GM23338 (cell line): Measurements from ENCODE around the gene BRICD5. TPM values are rescaled to one million over a fixed set of nuclear protein-coding genes. Genes with fewer than 3 reads are reported as not detected.

Source experiments
- ATAC-seq: fragments of 200-7000 bp; cut with Tn5 transposase; 3 replicates; pipeline ENCODE4 v1.9.1; 2020
- DNase-seq: peaks from one replicate; pipeline ENCODE4 v3.0.0-alpha.2; 2015; ENCODE audit warnings: low spot score
- H2AFZ ChIP-seq: fragments of 200-600 bp; sonication (generic); 2 replicates; pipeline ENCODE4 v1.8.0; 2016; ENCODE audit warnings: antibody characterized with exemption, mild to moderate bottlenecking, moderate library complexity
- H3F3A ChIP-seq: fragments of 200-600 bp; sonication (generic); replicated peaks from 2 replicates; pipeline ENCODE4 v1.8.0; 2017; ENCODE audit warnings: antibody characterized with exemption, mixed run types, low read depth
- H3K27ac ChIP-seq: fragments of 200-600 bp; sonication (generic); 2 replicates; pipeline ENCODE4 v1.6.1; 2016; ENCODE audit warnings: low read depth
- H3K27me3 ChIP-seq: fragments of 200-600 bp; sonication (generic); 2 replicates; pipeline ENCODE4 v1.8.0; 2016; ENCODE audit warnings: mild to moderate bottlenecking, mixed run types, moderate library complexity; ENCODE audit not compliant: insufficient read depth
- H3K36me3 ChIP-seq: fragments of 200-600 bp; sonication (generic); 2 replicates; pipeline ENCODE4 v1.8.0; 2016; ENCODE audit warnings: mild to moderate bottlenecking; ENCODE audit not compliant: insufficient read depth
- H3K4me1 ChIP-seq: fragments of 200-600 bp; sonication (generic); 2 replicates; pipeline ENCODE4 v1.8.0; 2016; ENCODE audit warnings: mild to moderate bottlenecking, moderate library complexity; ENCODE audit not compliant: insufficient read depth
- H3K4me2 ChIP-seq: fragments of 200-600 bp; sonication (generic); 2 replicates; pipeline ENCODE4 v1.7.1; 2017; ENCODE audit warnings: mixed run types
- H3K4me3 ChIP-seq: fragments of 200-600 bp; sonication (generic); 2 replicates; pipeline ENCODE4 v1.6.1; 2016; ENCODE audit warnings: mixed run types
- H3K79me2 ChIP-seq: fragments of 200-600 bp; sonication (generic); replicated peaks from 2 replicates; pipeline ENCODE4 v1.8.0; 2017; ENCODE audit warnings: mild to moderate bottlenecking; ENCODE audit not compliant: insufficient read depth
- H3K9me2 ChIP-seq: fragments of 200-600 bp; sonication (generic); 2 replicates; pipeline ENCODE4 v1.8.0; 2017; ENCODE audit not compliant: insufficient read depth
- H4K20me1 ChIP-seq: fragments of 200-600 bp; sonication (generic); replicated peaks from 2 replicates; pipeline ENCODE4 v1.8.0; 2017; ENCODE audit warnings: mild to moderate bottlenecking; ENCODE audit not compliant: insufficient read depth
- H3K27ac Mint-ChIP-seq: 2 replicates; pipeline ENCODE4 v1.8.0; 2020; ENCODE audit warnings: inconsistent platforms, mild to moderate bottlenecking, moderate library complexity, mixed read lengths
- H3K27me3 Mint-ChIP-seq: 3 replicates; pipeline ENCODE4 v1.8.0; 2022; ENCODE audit warnings: low read depth, mild to moderate bottlenecking, moderate library complexity, mixed read lengths, inconsistent platforms; ENCODE audit not compliant: insufficient read depth, poor library complexity
- H3K36me3 Mint-ChIP-seq: 3 replicates; pipeline ENCODE4 v1.8.0; 2021; ENCODE audit warnings: low read depth, mild to moderate bottlenecking, inconsistent platforms, moderate library complexity, mixed read lengths
- H3K4me1 Mint-ChIP-seq: 3 replicates; pipeline ENCODE4 v1.8.0; 2020; ENCODE audit warnings: mild to moderate bottlenecking, inconsistent platforms, mixed read lengths
- H3K4me3 Mint-ChIP-seq: 3 replicates; pipeline ENCODE4 v1.8.0; 2021; ENCODE audit warnings: moderate library complexity, mild to moderate bottlenecking, inconsistent platforms, mixed read lengths
- H3K9me3 Mint-ChIP-seq: 3 replicates; pipeline ENCODE4 v1.8.0; 2020; ENCODE audit warnings: moderate library complexity, mild to moderate bottlenecking, inconsistent platforms, mixed read lengths
- CREB1 ChIP-seq: fragments of 250-450 bp; sonication (Bioruptor Pico); IDR thresholded peaks from 2 replicates; pipeline ENCODE4 v1.5.0; 2020; ENCODE audit warnings: low read depth, mild to moderate bottlenecking, moderate library complexity
- CTCF ChIP-seq, 2 experiments: fragments of 200-600 bp in 1 of 2; sonication (generic) in 1 of 2; conservative IDR thresholded peaks; 2 replicates each; pipeline versions ENCODE4 v1.5.1 to v1.6.1; 2016 to 2017; ENCODE audit warnings: antibody characterized with exemption in 2 of 2, low read depth in 2 of 2, mild to moderate bottlenecking in 2 of 2, moderate library complexity in 1 of 2
- ETS1 ChIP-seq: IDR thresholded peaks from 2 replicates; pipeline ENCODE4 v1.6.1; 2016; ENCODE audit warnings: antibody characterized with exemption
- EZH2 ChIP-seq: fragments of 200-600 bp; sonication (generic); IDR thresholded peaks from one replicate; pipeline ENCODE4 v1.8.0; 2017; ENCODE audit warnings: antibody characterized with exemption, mild to moderate bottlenecking, low read depth; ENCODE audit not compliant: unreplicated experiment
- EZH2phosphoT487 ChIP-seq: fragments of 200-600 bp; sonication (generic); IDR thresholded peaks from one replicate; pipeline ENCODE4 v1.8.1; 2018; ENCODE audit warnings: antibody characterized with exemption; ENCODE audit not compliant: unreplicated experiment
- JUNB ChIP-seq: IDR thresholded peaks from one replicate; pipeline ENCODE4 v1.6.1; 2016; ENCODE audit warnings: antibody characterized with exemption; ENCODE audit not compliant: unreplicated experiment
- NANOG ChIP-seq: IDR thresholded peaks from 2 replicates; pipeline ENCODE4 v1.6.1; 2016; ENCODE audit warnings: antibody characterized with exemption, borderline replicate concordance
- POLR2AphosphoS5 ChIP-seq: IDR thresholded peaks from 2 replicates; pipeline ENCODE4 v1.6.1; 2016; ENCODE audit warnings: antibody characterized with exemption, low read depth
- REST ChIP-seq: IDR thresholded peaks from one replicate; pipeline ENCODE4 v1.6.1; 2018; ENCODE audit warnings: antibody characterized with exemption; ENCODE audit not compliant: unreplicated experiment
- STAT1 ChIP-seq: IDR thresholded peaks from one replicate; pipeline ENCODE4 v1.6.1; 2016; ENCODE audit warnings: antibody characterized with exemption; ENCODE audit not compliant: unreplicated experiment
- ZNF114 ChIP-seq: fragments of 250-450 bp; sonication (Bioruptor Pico); IDR thresholded peaks from 2 replicates; pipeline ENCODE4 v1.5.0; 2020; ENCODE audit warnings: mild to moderate bottlenecking, moderate library complexity
- ZNF331 ChIP-seq: fragments of 250-450 bp; sonication (Bioruptor Pico); IDR thresholded peaks from 2 replicates; pipeline ENCODE4 v1.5.0; 2020; ENCODE audit warnings: low read depth, mild to moderate bottlenecking, moderate library complexity
- ZNF462 ChIP-seq: fragments of 250-450 bp; sonication (Bioruptor Pico); IDR thresholded peaks from 2 replicates; pipeline ENCODE4 v1.5.0; 2020; ENCODE audit warnings: mild to moderate bottlenecking, moderate library complexity
- polyA plus RNA-seq: library from polyadenylated mRNA; unstranded; fragments of >200 nt; fragmentation: Nextera tagmentation; extraction: Ambion mirVana; gene quantifications from 2 replicates; pipeline ENCODE4 v1.2.1, GENCODE V29; 2016
- total RNA-seq: library from RNA; depleted of rRNA; stranded (reverse); fragments of >200 nt; shearing (Covaris generic); gene quantifications from 2 replicates; pipeline ENCODE4 v1.2.3, GENCODE V29; 2014

The BRICD5 gene
- total and polyA plus RNA-seq, 2 experiments from 2014 or later, result 5.3 to 6.3 TPM

- H3K4me2 ChIP-seq, result no peak overlapping the region
- no peaks in the 10 kb centered on the region for H3K9me3 Mint-ChIP-seq
- TF ChIP-seq ETS1, result no peak
- TF ChIP-seq CREB1, result no peak
- TF ChIP-seq CTCF (conservative IDR thresholded peaks at IDR 0.05; ENCODE audit: low read depth in 2 of 2), result no peak
- TF ChIP-seq ZNF114 (CRISPR knock-in tag), result no peak
- no peak for TF ChIP-seq EZH2phosphoT487
- no peak for TF ChIP-seq NANOG
- no peak for TF ChIP-seq STAT1
- no peak for TF ChIP-seq POLR2AphosphoS5
- no peak for TF ChIP-seq ZNF462 (CRISPR knock-in tag)
- TF ChIP-seq JUNB, result no peak
- TF ChIP-seq EZH2, result no peak
- TF ChIP-seq ZNF331 (CRISPR knock-in tag), result no peak
- TF ChIP-seq REST, result no peak
- DNase-seq, result no peak
- ATAC-seq, result no peak
- peaks cover 78% of the 10 kb centered on the region for H3F3A ChIP-seq
- H3K4me1 ChIP-seq, result 0 out of 2 replicates have a peak, but pooled peaks cover 5% of the 10 kb centered on the region
- H2AFZ ChIP-seq, result no peak overlapping the region
- H3K4me3 Mint-ChIP-seq, result no peak overlapping the region
- H3K27me3 ChIP-seq, result no peaks in the 10 kb centered on the region
- peaks cover 54% of the 10 kb centered on the region for H4K20me1 ChIP-seq
- no peaks in the 10 kb centered on the region for H3K9me2 ChIP-seq
- peaks cover 49% of the 10 kb centered on the region for H3K79me2 ChIP-seq
- H3K36me3 ChIP-seq, result peaks cover 72% of the 10 kb centered on the region
- no peak overlapping the region for H3K27ac ChIP-seq
- peaks cover 12% of the 10 kb centered on the region for H3K4me1 Mint-ChIP-seq
- H3K27me3 Mint-ChIP-seq, result peaks cover 9% of the 10 kb centered on the region
- H3K36me3 Mint-ChIP-seq, result peaks cover 92% of the 10 kb centered on the region
- H3K4me3 ChIP-seq, result no peak overlapping the region
- no peak overlapping the region for H3K27ac Mint-ChIP-seq
Observed at GRCh38 chr16:2256531-2257140, 46.0 kb upstream of the BRICD5 start.
